Measurements from ENCODE around the gene EBF4. TPM values are rescaled to one million over a fixed set of nuclear protein-coding genes. Genes with fewer than 3 reads are reported as not detected.
A peak's percentile ranks its signal among the peaks of the same experiment; 100 is the strongest.

EBF4 gene
- polyA plus RNA-seq, 3 donors: 0.12 TPM; not detected in 2

DNA sequence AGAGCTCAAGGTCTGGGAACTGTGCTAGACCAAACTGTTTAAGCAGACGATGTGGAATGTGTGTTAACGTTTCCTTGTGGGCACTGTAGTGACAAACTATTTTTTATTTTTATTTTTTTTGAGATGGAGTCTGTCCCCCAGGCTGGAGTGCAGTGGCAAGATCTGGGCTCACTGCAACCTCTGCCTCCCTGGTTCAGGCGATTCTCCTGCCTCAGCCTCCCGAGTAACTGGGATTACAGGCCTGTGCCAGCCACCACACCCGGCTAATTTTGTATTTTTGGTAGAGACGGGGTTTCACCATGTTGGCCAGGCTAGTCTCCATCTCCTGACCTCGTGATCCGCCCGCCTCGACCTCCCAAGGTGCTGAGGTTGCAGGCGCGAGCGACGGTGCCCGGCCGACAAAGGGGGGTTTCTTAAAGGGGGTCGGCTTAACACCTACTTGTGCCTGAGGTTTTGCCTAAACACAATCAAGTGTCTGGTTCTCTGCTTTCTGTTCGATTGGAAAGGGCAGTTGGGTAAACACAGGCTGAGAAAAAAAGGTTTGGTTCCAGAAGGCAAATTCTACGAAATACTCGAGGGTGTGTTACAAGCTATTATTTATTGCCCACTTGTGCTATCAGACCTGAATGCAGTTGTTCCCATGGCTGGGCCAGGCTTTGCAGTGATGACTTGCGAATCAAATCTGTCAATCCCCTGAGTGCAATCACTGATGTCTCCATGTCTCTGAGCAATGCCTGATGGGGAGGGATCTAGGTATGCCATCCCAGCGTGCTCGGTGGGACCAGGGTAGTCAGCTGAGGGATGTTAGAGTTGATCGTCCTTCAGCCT is 38.8 kb upstream of the EBF4 start:
- Histone ChIP-seq H3K27ac (ENCODE audit: low read depth in 1 of 2, low read length in 2 of 2) (peak overlapping the region in 1 of 2 donors; percentile 69), H3K4me2 (replicated peaks; ENCODE audit: extremely low read depth, low read length, poor library complexity, severe bottlenecking) (peak overlapping the region; percentile 91), H3K27me3 (ENCODE audit: control insufficient read depth in 2 of 2, insufficient read depth in 2 of 2, low read length in 2 of 2) (no peaks in the 10 kb centered on the region), H3K36me3 (replicated peaks in 1 of 2; ENCODE audit: control insufficient read depth in 1 of 2, insufficient read depth in 2 of 2, low read length in 2 of 2) (peaks cover 47 to 50% of the 10 kb centered on the region in 2 donors), H3K79me2 (ENCODE audit: insufficient read depth, low read length) (peaks cover 54% of the 10 kb centered on the region), H3K4me1 (ENCODE audit: control insufficient read depth in 1 of 2, insufficient read depth in 2 of 2, low read length in 2 of 2) (peaks cover 17 to 33% of the 10 kb centered on the region in 2 donors), H3K9ac (ENCODE audit: insufficient read depth, low read length, poor library complexity, severe bottlenecking) (no peak overlapping the region), H3K9me3 (replicated peaks in 1 of 2; ENCODE audit: control insufficient read depth in 1 of 2, insufficient read depth in 1 of 2, low read length in 2 of 2) (no peaks in the 10 kb centered on the region), H3K4me3 (replicated peaks in 1 of 3; ENCODE audit: low read depth in 2 of 3, low read length in 3 of 3) (peak overlapping the region; percentile 85 to 98 (median 89)), H4K20me1 (ENCODE audit: insufficient read depth, low read length) (peaks cover 46% of the 10 kb centered on the region), H2AFZ (ENCODE audit: insufficient read depth, low read depth, low read length, poor library complexity, severe bottlenecking) (no peak overlapping the region)
- TF ChIP-seq, protein P1, sequence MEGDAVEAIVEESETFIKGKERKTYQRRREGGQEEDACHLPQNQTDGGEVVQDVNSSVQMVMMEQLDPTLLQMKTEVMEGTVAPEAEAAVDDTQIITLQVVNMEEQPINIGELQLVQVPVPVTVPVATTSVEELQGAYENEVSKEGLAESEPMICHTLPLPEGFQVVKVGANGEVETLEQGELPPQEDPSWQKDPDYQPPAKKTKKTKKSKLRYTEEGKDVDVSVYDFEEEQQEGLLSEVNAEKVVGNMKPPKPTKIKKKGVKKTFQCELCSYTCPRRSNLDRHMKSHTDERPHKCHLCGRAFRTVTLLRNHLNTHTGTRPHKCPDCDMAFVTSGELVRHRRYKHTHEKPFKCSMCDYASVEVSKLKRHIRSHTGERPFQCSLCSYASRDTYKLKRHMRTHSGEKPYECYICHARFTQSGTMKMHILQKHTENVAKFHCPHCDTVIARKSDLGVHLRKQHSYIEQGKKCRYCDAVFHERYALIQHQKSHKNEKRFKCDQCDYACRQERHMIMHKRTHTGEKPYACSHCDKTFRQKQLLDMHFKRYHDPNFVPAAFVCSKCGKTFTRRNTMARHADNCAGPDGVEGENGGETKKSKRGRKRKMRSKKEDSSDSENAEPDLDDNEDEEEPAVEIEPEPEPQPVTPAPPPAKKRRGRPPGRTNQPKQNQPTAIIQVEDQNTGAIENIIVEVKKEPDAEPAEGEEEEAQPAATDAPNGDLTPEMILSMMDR (IDR thresholded peaks at IDR 0.05): no peak
- intact Hi-C loops (cut with micrococcal nuclease): loop anchor here in 1 of 2 donors (5.0 kb wide), 1 partner anchor 551 kb away; the partner anchor contains the start of gene STK35
- peak overlapping the region in 5 of 7 donors; percentile 22 to 95 (median 74) for H3K27ac Mint-ChIP-seq
- H3K27me3 Mint-ChIP-seq (ENCODE audit: low read depth in 3 of 3): no peaks in the 10 kb centered on the region
- H3K4me1 Mint-ChIP-seq: peaks cover 20% of the 10 kb centered on the region
- 65% methylated on average over 20 of the region's 24 CpGs for WGBS (ENCODE audit: insufficient coverage)
- no peak for DNase-seq
- peaks cover 46 to 51% of the 10 kb centered on the region in 2 donors for H3K36me3 Mint-ChIP-seq
- H3K4me3 Mint-ChIP-seq: peak overlapping the region; percentile 88 to 95
- H3K9me3 Mint-ChIP-seq: no peaks in the 10 kb centered on the region

- peaks cover 53 to 58% of the 10 kb centered on the region in 2 donors for H3K36me3 Mint-ChIP-seq
- Histone ChIP-seq H3K36me3 (replicated peaks in 1 of 2; ENCODE audit: control insufficient read depth in 1 of 2, insufficient read depth in 2 of 2, low read length in 2 of 2) (peaks cover 54 to 57% of the 10 kb centered on the region in 2 donors), H4K20me1 (ENCODE audit: insufficient read depth, low read length) (peaks cover 47% of the 10 kb centered on the region), H2AFZ (ENCODE audit: insufficient read depth, low read depth, low read length, poor library complexity, severe bottlenecking) (no peak overlapping the region), H3K4me1 (ENCODE audit: control insufficient read depth in 1 of 2, insufficient read depth in 2 of 2, low read length in 2 of 2) (peaks cover 17 to 33% of the 10 kb centered on the region in 2 donors), H3K4me2 (replicated peaks; ENCODE audit: extremely low read depth, low read length, poor library complexity, severe bottlenecking) (no peak overlapping the region), H3K27me3 (ENCODE audit: control insufficient read depth in 2 of 2, insufficient read depth in 2 of 2, low read length in 2 of 2) (no peaks in the 10 kb centered on the region), H3K27ac (ENCODE audit: low read depth in 1 of 2, low read length in 2 of 2) (peak overlapping the region in 1 of 2 donors; percentile 10), H3K79me2 (ENCODE audit: insufficient read depth, low read length) (peaks cover 54% of the 10 kb centered on the region), H3K4me3 (replicated peaks in 1 of 3; ENCODE audit: low read depth in 2 of 3, low read length in 3 of 3) (no peak overlapping the region), H3K9me3 (replicated peaks in 1 of 2; ENCODE audit: control insufficient read depth in 1 of 2, insufficient read depth in 1 of 2, low read length in 2 of 2) (no peaks in the 10 kb centered on the region), H3K9ac (ENCODE audit: insufficient read depth, low read length, poor library complexity, severe bottlenecking) (no peak overlapping the region)
- peak overlapping the region in 1 of 7 donors; percentile 35 for H3K27ac Mint-ChIP-seq
- 92% methylated on average over 9 of the region's 9 CpGs for WGBS (ENCODE audit: insufficient coverage)
- H3K9me3 Mint-ChIP-seq: no peaks in the 10 kb centered on the region
- TF ChIP-seq, protein P1 (IDR thresholded peaks at IDR 0.05): no peak
- intact Hi-C loops (cut with micrococcal nuclease): loop anchor here in 1 of 2 donors (5.0 kb wide), 1 partner anchor 552 kb away; the partner anchor contains the start of gene STK35
- H3K27me3 Mint-ChIP-seq (ENCODE audit: low read depth in 3 of 3): no peaks in the 10 kb centered on the region
- H3K4me1 Mint-ChIP-seq: peaks cover 20% of the 10 kb centered on the region
- H3K4me3 Mint-ChIP-seq: peak overlapping the region in 1 of 2 donors; percentile 12
- no peak for DNase-seq
Observed at GRCh38 chr20:2654384-2654822, 38.2 kb upstream of the EBF4 start.
